ENCODE results near the gene FGF14. TPM values are rescaled to one million over a fixed set of nuclear protein-coding genes. Genes with fewer than 3 reads are reported as not detected.

The FGF14 gene
- total RNA-seq, 4 donors from 2014 or later, result under 0.01 to 2.4 (median 0.99) TPM

GRCh38 chr13:101736566-101736965 is 665.3 kb downstream of the FGF14 start:
- Histone ChIP-seq H3K27me3 (no peaks in the 10 kb centered on the region), H3K27ac (no peak overlapping the region), H3K4me1 (peaks cover 0 to 3% (median 0%) of the 10 kb centered on the region in 4 donors), H3K9me3 (no peaks in the 10 kb centered on the region), H3K4me3 (no peak overlapping the region), H3K36me3 (no peaks in the 10 kb centered on the region)
- DNase-seq, result no peak
- intact Hi-C loops (cut with DNase I; ENCODE audit: low total_unique reads) (no loop called here), in situ Hi-C loops (cut with MboI; ENCODE audit: low pct_ligation_motif_present in 1 of 4, low pct_unique_long_range_greater_than_20kb in 1 of 4, low sequenced_read_pairs in 3 of 4) (no loop called here)
- 50 to 63% methylated on average over 2 to 3 of the region's 3 CpGs for WGBS, 2 donors (ENCODE audit: low coverage in 1 of 2)
- TF ChIP-seq POLR2AphosphoS5 (IDR thresholded peaks at IDR 0.05) (no peak), EP300 (IDR thresholded peaks at IDR 0.05; ENCODE audit: low read depth) (no peak), CTCF (IDR thresholded peaks at IDR 0.05) (no peak), POLR2A (IDR thresholded peaks at IDR 0.05) (no peak)

GRCh38 chr13:101730420-101731000 is 671.3 kb downstream of the FGF14 start:
- no peaks in the 10 kb centered on the region for H3K9me3 ChIP-seq
- no peak overlapping the region for H3K27ac ChIP-seq
- H3K36me3 ChIP-seq, result no peaks in the 10 kb centered on the region
- intact Hi-C loops (cut with DNase I; ENCODE audit: low total_unique reads) (no loop called here), in situ Hi-C loops (cut with MboI; ENCODE audit: low pct_ligation_motif_present in 1 of 4, low pct_unique_long_range_greater_than_20kb in 1 of 4, low sequenced_read_pairs in 3 of 4) (no loop called here)
- DNase-seq, result no peak
- TF ChIP-seq EP300 (IDR thresholded peaks at IDR 0.05; ENCODE audit: low read depth), result no peak
- TF ChIP-seq POLR2AphosphoS5 (IDR thresholded peaks at IDR 0.05), result no peak
- no peak for TF ChIP-seq POLR2A (IDR thresholded peaks at IDR 0.05)
- no peak for TF ChIP-seq CTCF (IDR thresholded peaks at IDR 0.05)
- H3K27me3 ChIP-seq, result no peaks in the 10 kb centered on the region
- no peak overlapping the region for H3K4me3 ChIP-seq
- 87 to 88% methylated on average over 3 of the region's 3 CpGs for WGBS, 2 donors (ENCODE audit: low coverage in 1 of 2)
- no peaks in the 10 kb centered on the region for H3K4me1 ChIP-seq

GRCh38 chr13:101728615-101729014 is 673.2 kb downstream of the FGF14 start:
- Histone ChIP-seq H3K27me3 (no peaks in the 10 kb centered on the region), H3K9me3 (no peaks in the 10 kb centered on the region), H3K4me3 (no peak overlapping the region), H3K4me1 (no peaks in the 10 kb centered on the region), H3K36me3 (no peaks in the 10 kb centered on the region), H3K27ac (no peak overlapping the region)
- DNase-seq, result no peak
- 60 to 68% methylated on average over 3 of the region's 3 CpGs for WGBS, 2 donors (ENCODE audit: low coverage in 1 of 2)
- intact Hi-C loops (cut with DNase I; ENCODE audit: low total_unique reads) (no loop called here), in situ Hi-C loops (cut with MboI; ENCODE audit: low pct_ligation_motif_present in 1 of 4, low pct_unique_long_range_greater_than_20kb in 1 of 4, low sequenced_read_pairs in 3 of 4) (no loop called here)
- TF ChIP-seq CTCF (IDR thresholded peaks at IDR 0.05), result no peak
- no peak for TF ChIP-seq EP300 (IDR thresholded peaks at IDR 0.05; ENCODE audit: low read depth)
- no peak for TF ChIP-seq POLR2A (IDR thresholded peaks at IDR 0.05)
- TF ChIP-seq POLR2AphosphoS5 (IDR thresholded peaks at IDR 0.05), result no peak

GRCh38 chr13:101728021-101728420 is 673.8 kb downstream of the FGF14 start:
- Histone ChIP-seq H3K4me1 (no peaks in the 10 kb centered on the region), H3K27me3 (no peaks in the 10 kb centered on the region), H3K36me3 (no peaks in the 10 kb centered on the region), H3K9me3 (no peaks in the 10 kb centered on the region), H3K4me3 (no peak overlapping the region), H3K27ac (no peak overlapping the region)
- no peak for DNase-seq
- intact Hi-C loops (cut with DNase I; ENCODE audit: low total_unique reads), result no loop called here
- TF ChIP-seq CTCF (IDR thresholded peaks at IDR 0.05) (no peak), EP300 (IDR thresholded peaks at IDR 0.05; ENCODE audit: low read depth) (no peak), POLR2A (IDR thresholded peaks at IDR 0.05) (no peak), POLR2AphosphoS5 (IDR thresholded peaks at IDR 0.05) (no peak)
- in situ Hi-C loops (cut with MboI; ENCODE audit: low pct_ligation_motif_present in 1 of 4, low pct_unique_long_range_greater_than_20kb in 1 of 4, low sequenced_read_pairs in 3 of 4), result no loop called here
